Tibial artery (tissue), 4 donors: ENCODE data around the gene PNPLA6.

Experiments used
- DNase-seq, 2 donors: peaks; one replicate each; pipeline ENCODE4 v3.0.0-alpha.2; 2019
- H3K27ac ChIP-seq, 2 donors: fragments of 200-600 bp; sonication (generic) in 1 of 2; 1 replicate in 1 of 2; 2 replicates in 1 of 2; pipeline ENCODE4 v1.5.1; 2018 to 2019; ENCODE audit warnings: mild to moderate bottlenecking in 1 of 2
- H3K27me3 ChIP-seq, 2 donors: fragments of 200-600 bp; sonication (generic) in 1 of 2; one replicate each; pipeline versions ENCODE4 v1.5.1 to v1.6.0; 2016 to 2019
- H3K36me3 ChIP-seq, 3 donors: fragments of 200-600 bp; sonication (generic) in 2 of 3; one replicate each; pipeline ENCODE4 v1.5.1; 2016 to 2019; ENCODE audit warnings: mild to moderate bottlenecking in 2 of 3
- H3K4me1 ChIP-seq, 4 donors: fragments of 200-600 bp; sonication (generic) in 2 of 4; 1 replicate in 3 of 4; 2 replicates in 1 of 4; pipeline ENCODE4 v1.5.1; 2016 to 2019
- H3K4me3 ChIP-seq, 2 donors: fragments of 200-600 bp; sonication (generic) in 1 of 2; 1 replicate in 1 of 2; 2 replicates in 1 of 2; pipeline ENCODE4 v1.5.1; 2018 to 2019; ENCODE audit warnings: mild to moderate bottlenecking in 2 of 2
- H3K9me3 ChIP-seq, 3 donors: fragments of 200-600 bp; sonication (generic) in 1 of 3; one replicate each; pipeline ENCODE4 v1.5.1; 2016 to 2019
- intact Hi-C: fragments of 100-400 bp; cut with DNase I; formaldehyde crosslinking; loops from one replicate; pipeline ENCODE4 v1.15.0; 2023; ENCODE audit warnings: low total_unique reads
- TF ChIP-seq, protein P1 (sequence below), 2 experiments: fragments of 200-600 bp in 1 of 2; fragments of 450-650 bp in 1 of 2; IDR thresholded peaks; one replicate each; pipeline ENCODE4 v1.5.1; 2017 to 2019; ENCODE audit warnings: antibody characterized with exemption in 2 of 2, mild to moderate bottlenecking in 1 of 2, moderate library complexity in 1 of 2

Gene PNPLA6

DNA sequence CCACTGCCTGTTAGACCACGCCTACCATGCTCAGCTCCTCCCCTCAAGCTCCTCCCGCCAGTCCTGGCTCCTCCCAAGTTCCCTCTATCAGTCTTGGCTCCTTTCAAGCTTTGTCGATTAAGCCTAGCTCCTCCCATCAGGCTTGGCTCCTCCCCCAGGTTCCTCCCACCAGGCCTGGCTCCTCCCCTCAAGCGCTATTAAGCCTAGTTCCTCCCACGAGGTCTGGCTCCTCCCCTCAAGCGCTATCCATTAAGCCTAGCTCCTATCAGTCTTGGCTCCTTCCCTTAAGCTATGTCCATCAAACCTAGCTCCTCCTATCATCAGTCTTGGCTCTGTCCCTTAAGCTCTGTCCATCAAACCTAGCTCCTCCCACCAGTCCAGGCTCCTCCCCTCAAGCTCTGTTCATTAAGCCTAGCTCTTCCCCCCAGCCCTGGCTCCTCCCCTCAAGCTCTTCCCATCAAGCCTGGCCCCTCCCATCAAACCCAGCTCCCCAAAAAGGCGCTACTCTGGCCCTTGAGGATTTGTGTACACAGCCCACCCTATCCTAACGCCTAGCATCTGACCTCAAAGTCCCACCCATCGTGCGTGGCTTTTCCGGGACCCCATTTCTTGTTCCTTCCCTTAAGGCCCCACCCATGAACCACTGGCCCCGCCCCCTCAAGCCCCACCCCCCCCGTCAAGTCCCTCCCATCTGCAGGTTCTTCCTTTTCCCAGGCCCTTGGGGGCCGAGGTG, 70.1 kb downstream of the PNPLA6 start:
- no peak overlapping the region for H3K27ac ChIP-seq
- H3K4me3 ChIP-seq = no peak overlapping the region
- H3K27me3 ChIP-seq = peaks cover 0 to 55% of the 10 kb centered on the region in 2 donors
- H3K9me3 ChIP-seq = no peaks in the 10 kb centered on the region
- no peak for DNase-seq
- peaks cover 0 to 17% (median 0%) of the 10 kb centered on the region in 3 donors for H3K36me3 ChIP-seq
- H3K4me1 ChIP-seq = peaks cover 0 to 6% (median 0%) of the 10 kb centered on the region in 4 donors
- TF ChIP-seq, protein P1, sequence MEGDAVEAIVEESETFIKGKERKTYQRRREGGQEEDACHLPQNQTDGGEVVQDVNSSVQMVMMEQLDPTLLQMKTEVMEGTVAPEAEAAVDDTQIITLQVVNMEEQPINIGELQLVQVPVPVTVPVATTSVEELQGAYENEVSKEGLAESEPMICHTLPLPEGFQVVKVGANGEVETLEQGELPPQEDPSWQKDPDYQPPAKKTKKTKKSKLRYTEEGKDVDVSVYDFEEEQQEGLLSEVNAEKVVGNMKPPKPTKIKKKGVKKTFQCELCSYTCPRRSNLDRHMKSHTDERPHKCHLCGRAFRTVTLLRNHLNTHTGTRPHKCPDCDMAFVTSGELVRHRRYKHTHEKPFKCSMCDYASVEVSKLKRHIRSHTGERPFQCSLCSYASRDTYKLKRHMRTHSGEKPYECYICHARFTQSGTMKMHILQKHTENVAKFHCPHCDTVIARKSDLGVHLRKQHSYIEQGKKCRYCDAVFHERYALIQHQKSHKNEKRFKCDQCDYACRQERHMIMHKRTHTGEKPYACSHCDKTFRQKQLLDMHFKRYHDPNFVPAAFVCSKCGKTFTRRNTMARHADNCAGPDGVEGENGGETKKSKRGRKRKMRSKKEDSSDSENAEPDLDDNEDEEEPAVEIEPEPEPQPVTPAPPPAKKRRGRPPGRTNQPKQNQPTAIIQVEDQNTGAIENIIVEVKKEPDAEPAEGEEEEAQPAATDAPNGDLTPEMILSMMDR (IDR thresholded peaks at IDR 0.05) = no peak
- intact Hi-C loops = no loop called here

DNA sequence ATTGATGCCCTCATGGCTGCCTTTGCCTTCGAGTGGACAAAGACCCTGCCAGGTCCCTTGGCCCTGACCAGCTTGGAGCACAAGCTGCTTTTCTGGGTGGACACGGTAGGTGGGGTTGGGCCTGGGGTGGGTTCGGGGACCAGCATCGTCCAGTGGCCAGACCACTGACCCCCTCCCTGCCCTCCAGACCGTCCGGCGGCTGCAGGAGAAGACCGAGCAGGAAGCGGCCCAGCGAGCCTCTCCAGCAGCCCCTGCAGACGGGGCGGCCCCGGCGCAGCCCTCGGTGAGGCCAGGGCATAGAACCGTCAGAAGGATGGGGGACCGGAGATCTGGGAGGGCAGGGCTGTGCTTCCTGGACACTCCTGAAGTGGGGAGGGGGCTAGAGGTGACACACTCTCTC, 70.8 kb downstream of the PNPLA6 start:
- Histone ChIP-seq H3K27ac (no peak overlapping the region), H3K4me3 (no peak overlapping the region), H3K4me1 (peaks cover 0 to 6% (median 0%) of the 10 kb centered on the region in 4 donors), H3K36me3 (peaks cover 0 to 22% (median 0%) of the 10 kb centered on the region in 3 donors), H3K9me3 (no peaks in the 10 kb centered on the region), H3K27me3 (peaks cover 0 to 55% of the 10 kb centered on the region in 2 donors)
- TF ChIP-seq, protein P1 (IDR thresholded peaks at IDR 0.05) = no peak
- DNase-seq = no peak
- intact Hi-C loops = no loop called here

DNA sequence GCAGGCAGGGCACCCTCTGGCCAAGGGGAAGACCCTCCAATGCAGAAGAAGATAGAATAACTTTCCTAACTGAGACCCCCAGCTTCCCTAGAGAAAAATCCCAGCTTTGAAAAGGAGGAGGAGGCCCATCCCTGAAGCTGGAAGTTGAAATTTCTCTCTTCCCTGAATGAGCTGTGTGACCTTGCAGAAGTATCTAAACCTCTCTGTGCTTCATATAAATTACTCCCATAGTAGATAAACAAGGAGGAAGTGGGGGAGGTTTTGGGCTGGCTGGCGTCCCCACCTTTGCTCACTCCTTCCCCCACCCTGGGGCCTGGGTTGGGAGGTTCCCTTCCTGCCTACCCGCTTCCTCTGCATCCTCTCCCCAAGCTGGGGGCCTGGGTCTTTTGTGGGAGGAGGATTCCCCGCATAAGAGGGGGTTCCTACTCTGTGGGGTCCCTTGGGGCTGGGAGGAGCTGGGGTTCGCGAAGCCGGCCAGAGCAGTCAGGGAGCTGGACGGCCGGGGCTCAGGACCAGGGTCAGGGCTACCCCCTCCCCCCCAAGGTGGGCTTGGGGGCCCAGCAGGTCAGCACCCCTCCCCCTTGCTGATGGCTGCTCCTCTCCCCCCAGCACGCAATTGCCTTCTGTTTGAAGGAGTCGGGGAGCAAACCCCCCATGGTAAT, 71.8 kb downstream of the PNPLA6 start:
- Histone ChIP-seq H3K4me1 (peaks cover 0 to 4% (median 0%) of the 10 kb centered on the region in 4 donors), H3K9me3 (no peaks in the 10 kb centered on the region), H3K36me3 (peaks cover 0 to 33% (median 0%) of the 10 kb centered on the region in 3 donors), H3K27me3 (peaks cover 0 to 47% of the 10 kb centered on the region in 2 donors), H3K27ac (no peak overlapping the region), H3K4me3 (no peak overlapping the region)
- intact Hi-C loops = no loop called here
- TF ChIP-seq, protein P1 (IDR thresholded peaks at IDR 0.05) = no peak
- DNase-seq = no peak

DNA sequence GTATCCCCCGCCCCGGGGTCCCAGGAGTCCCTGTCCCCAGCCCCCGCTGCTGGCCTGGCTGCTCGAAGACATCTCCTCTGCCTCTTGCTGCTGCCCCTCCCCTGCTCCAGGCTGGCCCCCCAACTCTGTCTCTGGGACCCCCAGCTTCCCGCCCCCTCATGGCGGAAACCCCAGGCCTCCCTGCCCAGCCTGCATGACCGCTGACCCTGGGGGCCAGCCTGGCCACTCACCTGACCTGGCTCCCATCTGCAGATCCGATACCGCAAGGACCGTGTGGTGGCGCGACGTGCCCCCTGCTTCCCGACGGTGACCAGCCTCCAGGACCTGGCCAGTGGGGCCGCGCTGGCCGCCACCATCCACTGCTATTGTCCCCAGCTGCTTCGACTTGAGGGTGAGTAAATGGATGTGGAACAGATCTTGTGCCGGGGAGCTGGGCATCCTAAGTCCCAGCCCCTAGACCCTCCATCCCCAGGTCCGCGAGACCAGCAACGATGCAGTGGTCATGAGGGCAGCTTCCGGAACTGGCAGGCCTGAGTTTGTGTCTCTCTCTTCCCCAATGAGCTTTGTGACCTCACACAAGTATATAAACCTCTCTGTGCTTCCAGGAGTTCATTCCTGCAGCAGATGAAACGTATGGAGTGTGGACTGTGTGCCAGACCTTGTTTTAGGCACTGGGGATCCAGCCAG, 72.5 kb downstream of the PNPLA6 start:
- H3K36me3 ChIP-seq = peaks cover 0 to 38% (median 0%) of the 10 kb centered on the region in 3 donors
- DNase-seq = no peak

More for the DNA sequence above, 72.5 kb downstream of the PNPLA6 start:
- no peaks in the 10 kb centered on the region for H3K9me3 ChIP-seq
- intact Hi-C loops = no loop called here
- H3K27ac ChIP-seq = no peak overlapping the region
- H3K4me1 ChIP-seq = no peaks in the 10 kb centered on the region
- peaks cover 0 to 40% of the 10 kb centered on the region in 2 donors for H3K27me3 ChIP-seq
- no peak overlapping the region for H3K4me3 ChIP-seq
- TF ChIP-seq, protein P1 (IDR thresholded peaks at IDR 0.05) = no peak
